HEK293 (cell line): ENCODE data around the gene ANKRD36C.
"Not testable (repeated sequence)": the region's sequence is repeated elsewhere in the genome, so short reads cannot be mapped to it uniquely, and the experiment has no call there.

Experiments used
- PBX3 ChIP-seq: sonication (generic); formaldehyde crosslinking; IDR thresholded peaks from 2 replicates; pipeline ENCODE4 v1.8.1; 2022; ENCODE audit warnings: mild to moderate bottlenecking, moderate library complexity, missing genetic modification reagents
- ZBTB21 ChIP-seq: fragments of 450-650 bp; formaldehyde crosslinking; IDR thresholded peaks from 2 replicates; pipeline ENCODE4 v1.5.1; 2017; ENCODE audit warnings: missing biosample characterization, missing genetic modification characterization

- not testable (repeated sequence) for TF ChIP-seq ZBTB21 (tag by site-specific recombination); PBX3 (CRISPR knock-in tag)
Observed at GRCh38 chr2:96035554-96035953, 43.9 kb upstream of the ANKRD36C start.
